ENCODE results near the gene RAB33B. TPM values are rescaled to one million over a fixed set of nuclear protein-coding genes. Genes with fewer than 3 reads are reported as not detected.
A peak's percentile ranks its signal among the peaks of the same experiment; 100 is the strongest.

The RAB33B gene
- total RNA-seq, 1 experiment from 2014 or later, result 5.6 TPM

- DNase-seq (ENCODE audit: low read depth), result no peak
Observed at GRCh38 chr4:139506774-139507173, 52.9 kb downstream of the RAB33B start.

- no peak for DNase-seq (ENCODE audit: low read depth)
Observed at GRCh38 chr4:139508581-139509237, 54.8 kb downstream of the RAB33B start.

DNA sequence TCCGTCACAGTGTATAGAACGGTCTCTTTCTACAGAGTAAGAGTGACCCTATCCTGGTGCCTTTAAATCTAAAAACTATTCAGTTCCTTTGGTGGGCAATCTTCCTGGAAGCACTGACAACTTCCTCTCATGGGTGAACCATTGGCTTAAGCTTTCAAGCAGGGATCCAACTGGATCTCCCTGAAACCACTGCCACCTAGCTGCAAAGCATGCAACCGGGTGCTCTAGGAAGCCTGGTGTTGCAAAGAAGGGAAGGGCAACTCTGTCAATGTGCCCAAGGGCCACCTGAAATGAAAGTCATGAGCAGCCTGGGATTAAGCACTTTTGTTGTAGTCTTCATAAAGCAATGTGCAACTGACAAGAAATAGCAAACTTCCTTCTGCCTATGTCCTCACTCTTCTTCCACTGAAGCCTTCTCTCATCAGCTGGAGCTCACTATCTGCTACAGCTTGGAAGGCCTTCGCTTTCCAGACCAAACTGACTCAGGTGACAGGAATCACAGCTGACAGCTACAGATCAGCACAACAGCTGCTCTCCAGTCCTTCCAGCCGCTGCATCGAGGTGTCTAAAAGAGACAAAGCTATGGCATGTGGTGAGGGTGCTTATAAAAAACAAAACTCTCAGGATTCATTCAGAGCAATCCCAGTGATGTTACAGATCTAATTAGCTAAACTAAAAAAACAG lies 55.9 kb downstream of the RAB33B start:
- no peak for DNase-seq (ENCODE audit: low read depth)

- peak; percentile 47 for DNase-seq (ENCODE audit: low read depth)
Observed at GRCh38 chr4:139511320-139511719, 57.4 kb downstream of the RAB33B start.

DNA sequence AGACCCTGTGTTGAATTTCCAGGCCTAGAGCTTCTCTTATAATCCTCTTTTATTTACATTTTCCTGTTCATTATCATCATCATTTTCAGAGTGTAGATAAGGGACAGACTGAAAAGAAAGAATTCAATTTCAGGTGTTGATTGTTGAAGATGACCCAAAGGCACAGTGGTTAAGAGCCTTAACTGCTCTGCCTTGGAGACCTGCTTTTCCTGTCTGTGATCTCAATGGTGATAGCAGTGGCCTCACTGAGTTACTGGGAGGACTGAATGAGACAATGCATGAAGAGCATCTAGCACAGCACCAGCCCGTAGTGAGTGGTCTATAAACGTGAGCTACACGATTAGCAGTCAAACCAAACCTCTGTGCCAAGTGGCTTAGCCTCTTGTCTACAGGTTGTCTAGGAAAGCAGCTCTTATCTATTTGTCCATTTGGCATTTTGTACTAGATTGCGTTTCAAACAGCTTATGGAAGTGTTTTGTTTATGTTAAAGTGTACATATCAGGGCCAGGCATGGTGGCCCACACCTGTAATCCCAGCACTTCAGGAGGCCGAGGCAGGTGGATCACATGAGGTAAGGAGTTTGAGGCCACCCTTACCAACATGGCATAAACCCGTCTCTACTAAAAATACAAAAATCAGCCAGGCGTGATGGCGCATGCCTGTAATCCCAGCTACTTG lies 60.6 kb downstream of the RAB33B start:
- no peak for DNase-seq (ENCODE audit: low read depth)

DNA sequence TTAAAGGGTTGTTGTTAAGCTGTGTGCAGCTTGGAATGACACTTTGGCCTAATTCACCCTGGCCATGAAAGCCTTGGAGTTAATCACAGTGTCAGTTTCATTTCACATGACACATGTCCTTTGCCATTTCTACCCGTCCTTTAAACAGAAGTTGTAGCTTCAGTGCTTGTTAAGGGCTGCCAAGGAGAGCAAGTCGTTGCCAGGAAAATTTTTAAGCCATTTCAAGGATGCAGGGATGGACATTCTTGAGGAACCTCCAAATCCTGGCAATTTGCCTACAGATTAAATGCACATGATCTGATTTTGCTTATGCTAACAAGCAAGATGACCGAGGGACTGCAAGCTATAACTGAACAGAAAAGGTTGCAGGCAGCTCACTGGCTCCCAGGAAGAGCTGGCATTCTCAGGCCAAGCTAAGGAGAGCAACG lies 61.6 kb downstream of the RAB33B start:
- no peak for DNase-seq (ENCODE audit: low read depth)

DNA sequence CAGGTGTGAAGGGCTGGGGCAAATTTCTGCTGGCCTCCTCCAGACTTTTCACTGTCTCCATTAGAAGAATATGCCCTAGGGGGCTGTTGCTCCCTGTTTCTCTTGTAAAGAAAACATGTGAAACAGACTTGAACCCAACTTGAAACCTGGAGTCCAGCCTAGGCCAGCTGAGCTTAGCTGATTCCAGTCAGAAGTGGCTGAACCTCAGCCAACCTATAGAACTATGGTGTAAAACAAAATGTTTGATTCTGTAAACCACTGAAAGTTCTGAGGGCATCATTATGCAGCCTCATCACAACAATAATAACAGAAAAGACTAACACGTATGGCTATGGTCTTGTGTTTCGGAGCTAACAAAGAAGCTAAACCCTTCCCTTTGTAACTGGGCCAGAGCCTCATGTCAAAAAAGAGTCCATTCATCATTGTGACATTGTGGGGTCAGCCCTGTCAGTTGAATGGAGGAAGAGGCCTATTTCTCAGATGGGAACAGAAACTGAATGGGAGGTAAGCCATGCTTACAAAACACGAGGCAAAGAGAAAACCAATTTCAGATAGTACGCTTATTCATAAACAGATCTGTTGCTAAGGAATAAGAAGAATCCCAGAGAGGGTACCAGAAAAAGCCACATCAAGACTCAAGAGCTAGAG lies 68.0 kb downstream of the RAB33B start:
- DNase-seq (ENCODE audit: low read depth), result no peak

GRCh38 chr4:139522457-139522856 lies 68.5 kb downstream of the RAB33B start:
- DNase-seq (ENCODE audit: low read depth), result no peak

DNA sequence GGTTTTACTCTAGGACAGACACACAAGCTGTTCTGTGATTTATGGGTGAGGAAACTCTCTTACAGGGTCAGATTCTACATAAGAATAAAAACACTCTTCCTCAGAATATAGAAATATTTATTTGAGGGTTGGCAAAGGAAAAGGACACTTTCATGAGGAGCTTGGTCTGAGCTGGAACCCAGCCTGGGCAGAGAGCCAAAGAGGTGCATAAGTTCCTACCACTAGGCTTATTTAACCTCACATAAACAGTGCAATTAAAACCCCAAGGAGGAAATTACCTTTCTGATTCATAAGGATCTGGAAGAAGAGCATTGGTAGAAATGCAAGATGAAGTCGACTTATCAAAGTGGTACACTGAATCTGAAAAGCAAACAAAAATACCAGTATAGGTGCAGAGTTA lies 69.2 kb downstream of the RAB33B start:
- DNase-seq (ENCODE audit: low read depth), result peak; percentile 4

DNA sequence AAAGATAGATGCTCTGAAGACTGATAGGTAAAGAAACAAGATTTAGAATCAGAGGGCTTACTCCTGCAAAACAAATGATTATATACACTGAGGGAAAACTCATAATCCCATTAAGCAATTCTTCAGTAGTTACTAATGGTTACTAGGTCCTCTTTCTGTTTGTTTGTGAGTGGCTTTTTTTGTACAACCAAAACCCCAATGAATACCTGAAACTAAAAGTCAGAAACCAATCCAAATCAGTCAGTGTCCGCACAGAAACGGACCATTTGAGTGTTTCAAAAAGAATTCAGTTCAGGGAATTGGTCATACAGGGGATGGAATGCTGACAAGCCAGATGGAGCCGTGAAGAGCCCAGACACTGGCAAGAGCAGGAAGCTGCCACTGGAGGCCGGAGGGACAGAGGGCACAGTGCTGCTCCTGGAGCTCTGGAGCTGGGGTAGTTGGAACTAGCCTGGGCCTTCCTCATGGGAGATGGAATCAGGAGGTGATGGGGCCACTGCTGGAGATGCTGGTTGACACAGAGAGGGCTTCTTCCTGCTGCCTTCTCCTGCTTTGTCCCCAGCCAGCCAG lies 70.2 kb downstream of the RAB33B start:
- DNase-seq (ENCODE audit: low read depth), result no peak

- no peak for DNase-seq (ENCODE audit: low read depth)
Observed at GRCh38 chr4:139525414-139525813, 71.5 kb downstream of the RAB33B start.

Small RNAs within 50 kb of the gene (small RNA-seq; reads per million reads assigned to genes)
- not detected for gene RF01225

Other genes with a start within 250 kb of the RAB33B start
- gene MGARP, start 173.9 kb upstream of the RAB33B start, total RNA-seq (2014; rRNA removed; shearing (Covaris generic)), result 0.07 TPM in 1 of 2 replicates, not detected in the other
- 71.0 and 74.4 TPM in 2 replicates for gene NAA15, start 152.6 kb upstream of the RAB33B start, total RNA-seq (2014; rRNA removed; shearing (Covaris generic))
- 106 and 109 TPM in 2 replicates for gene NDUFC1, start 151.6 kb upstream of the RAB33B start, total RNA-seq (2014; rRNA removed; shearing (Covaris generic))
- 42.2 and 45.2 TPM in 2 replicates for gene SETD7, start 102.1 kb downstream of the RAB33B start, total RNA-seq (2014; rRNA removed; shearing (Covaris generic))
- 0.68 TPM in 1 of 2 replicates, not detected in the other for gene MGST2, start 211.7 kb downstream of the RAB33B start, total RNA-seq (2014; rRNA removed; shearing (Covaris generic))